Lower lobe of right lung (tissue), 2 donors: ENCODE measurements around the gene RLBP1. TPM values are rescaled to one million over a fixed set of nuclear protein-coding genes. Genes with fewer than 3 reads are reported as not detected.

Experiments used
- ATAC-seq, 2 donors: fragments of 200-7000 bp; cut with Tn5 transposase; one replicate each; pipeline ENCODE4 v1.9.1; 2020 to 2022; ENCODE audit warnings: mild to moderate bottlenecking in 2 of 2, moderate library complexity in 2 of 2
- DNase-seq: peaks from one replicate; pipeline ENCODE4 v3.0.0-alpha.2; 2020
- H3K27ac ChIP-seq: fragments of 200-600 bp; one replicate; pipeline ENCODE4 v1.8.0; 2022
- H3K27me3 ChIP-seq: fragments of 200-600 bp; one replicate; pipeline ENCODE4 v1.8.0; 2022; ENCODE audit warnings: low read depth
- H3K36me3 ChIP-seq: fragments of 200-600 bp; one replicate; pipeline ENCODE4 v1.8.0; 2022; ENCODE audit warnings: mild to moderate bottlenecking
- H3K4me1 ChIP-seq: fragments of 200-600 bp; one replicate; pipeline ENCODE4 v1.8.0; 2022
- H3K4me3 ChIP-seq: fragments of 200-600 bp; one replicate; pipeline ENCODE4 v1.8.0; 2022; ENCODE audit warnings: mild to moderate bottlenecking
- H3K9me3 ChIP-seq: fragments of 200-600 bp; one replicate; pipeline ENCODE4 v1.8.0; 2022
- CTCF ChIP-seq: fragments of 200-600 bp; IDR thresholded peaks from one replicate; pipeline ENCODE4 v1.8.0; 2022; ENCODE audit warnings: antibody characterized with exemption, mild to moderate bottlenecking
- intact Hi-C: fragments of 100-400 bp; cut with DNase I; formaldehyde crosslinking; loops from one replicate; pipeline ENCODE4 v1.11.0; 2022
- total RNA-seq: library from RNA; stranded (reverse); fragmentation: NEBNext Ultra II Directional; extraction: Animal tissue kit (Norgen Biotek cat#: 25700); gene quantifications from one replicate; pipeline ENCODE4 v1.2.1, GENCODE V29; 2021
- donor health status: DM: no; HTN: yes; CAD: no; lungs with severe emphysema.

RLBP1 gene
- total RNA-seq, 1 donor from 2014 or later, result not detected

- Histone ChIP-seq H3K36me3 (peaks cover 100% of the 10 kb centered on the region), H3K9me3 (no peaks in the 10 kb centered on the region), H3K4me1 (peaks cover 13% of the 10 kb centered on the region), H3K27ac (no peak overlapping the region), H3K27me3 (no peaks in the 10 kb centered on the region), H3K4me3 (no peak overlapping the region)
- no peak for TF ChIP-seq CTCF
- intact Hi-C loops, result no loop called here
- DNase-seq (no peak), ATAC-seq (no peak)
These were observed 26.8 kb downstream of the RLBP1 start for GRCh38 chr15:89194608-89195007.

GRCh38 chr15:89192766-89193165 lies 28.6 kb downstream of the RLBP1 start:
- Histone ChIP-seq H3K4me1 (peaks cover 20% of the 10 kb centered on the region), H3K9me3 (no peaks in the 10 kb centered on the region), H3K27ac (no peak overlapping the region), H3K36me3 (peaks cover 100% of the 10 kb centered on the region), H3K4me3 (no peak overlapping the region), H3K27me3 (no peaks in the 10 kb centered on the region)
- intact Hi-C loops, result no loop called here
- DNase-seq, result no peak
- no peak for TF ChIP-seq CTCF
- no peak for ATAC-seq

GRCh38 chr15:89192136-89192535 lies 29.2 kb downstream of the RLBP1 start:
- no peaks in the 10 kb centered on the region for H3K9me3 ChIP-seq
- H3K27me3 ChIP-seq, result no peaks in the 10 kb centered on the region
- no peak for TF ChIP-seq CTCF
- no peak overlapping the region for H3K4me3 ChIP-seq
- DNase-seq, result no peak
- no peak for ATAC-seq
- H3K27ac ChIP-seq, result no peak overlapping the region
- intact Hi-C loops, result no loop called here
- H3K4me1 ChIP-seq, result peaks cover 16% of the 10 kb centered on the region
- H3K36me3 ChIP-seq, result peaks cover 99% of the 10 kb centered on the region

GRCh38 chr15:89187986-89188514 lies 33.3 kb downstream of the RLBP1 start:
- peak; percentile 69 to 89 for ATAC-seq
- peak; percentile 73 for DNase-seq
- intact Hi-C loops, result no loop called here

DNA sequence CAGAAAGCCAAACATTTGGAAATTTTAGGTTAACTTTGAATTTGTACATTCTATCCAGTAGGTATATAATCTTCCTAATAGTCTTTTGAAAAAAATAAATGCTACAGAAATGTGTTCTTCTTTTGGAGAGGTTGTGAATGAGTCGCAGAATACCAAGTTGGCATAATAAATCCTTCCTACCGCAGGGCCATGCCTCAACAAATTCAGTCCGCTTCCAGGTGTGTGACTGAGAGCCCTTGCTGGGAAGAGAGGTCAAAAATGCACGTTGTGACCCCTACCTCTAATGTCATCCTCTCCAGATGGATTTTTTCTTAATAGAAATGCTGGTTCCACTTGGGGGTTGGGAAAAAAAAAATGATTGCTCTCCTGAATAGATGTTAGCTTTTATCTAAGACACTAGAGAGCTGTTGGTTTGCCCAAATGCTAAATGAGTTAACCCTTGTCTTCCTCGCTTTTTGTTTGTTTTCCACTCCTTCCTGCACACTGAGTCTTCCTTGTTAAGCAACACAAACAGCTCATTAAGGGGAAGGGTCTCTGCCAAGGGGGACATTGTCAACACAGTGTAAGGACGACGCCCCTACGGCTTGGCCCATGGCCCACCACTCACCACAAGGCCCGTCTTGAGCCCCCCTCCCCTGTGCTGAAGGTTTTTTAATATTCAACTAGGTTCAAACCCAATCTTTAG lies 33.9 kb downstream of the RLBP1 start:
- no peaks in the 10 kb centered on the region for H3K9me3 ChIP-seq
- TF ChIP-seq CTCF, result no peak
- intact Hi-C loops, result no loop called here
- H3K4me1 ChIP-seq, result peaks cover 11% of the 10 kb centered on the region
- no peak for DNase-seq
- ATAC-seq, result peak in 1 of 2 donors; percentile 13
- no peak overlapping the region for H3K27ac ChIP-seq
- no peak overlapping the region for H3K4me3 ChIP-seq
- peaks cover 96% of the 10 kb centered on the region for H3K36me3 ChIP-seq
- no peaks in the 10 kb centered on the region for H3K27me3 ChIP-seq

More at GRCh38 chr15:89187986-89188514, 33.3 kb downstream of the RLBP1 start:
- Histone ChIP-seq H3K9me3 (no peaks in the 10 kb centered on the region), H3K36me3 (peaks cover 96% of the 10 kb centered on the region), H3K4me3 (no peak overlapping the region), H3K27ac (no peak overlapping the region), H3K27me3 (no peaks in the 10 kb centered on the region), H3K4me1 (peaks cover 11% of the 10 kb centered on the region)
- no peak for TF ChIP-seq CTCF
